K562 (cell line): Measurements from ENCODE around the gene AGAP1. TPM values are rescaled to one million over a fixed set of nuclear protein-coding genes. Genes with fewer than 3 reads are reported as not detected.

Experiments
- CREB3 ChIP-seq: fragments of 450-650 bp; conservative IDR thresholded peaks from 2 replicates; pipeline ENCODE4 v1.6.1; 2016; ENCODE audit warnings: missing genetic modification characterization, low read depth, mild to moderate bottlenecking, missing compliant biosample characterization, moderate library complexity
- HMGXB4 ChIP-seq: sonication (generic); formaldehyde crosslinking; IDR thresholded peaks from 2 replicates; pipeline ENCODE4 v1.8.1; 2023; ENCODE audit warnings: mild to moderate bottlenecking, missing genetic modification reagents
- MGA ChIP-seq: fragments of 450-650 bp; IDR thresholded peaks from 2 replicates; pipeline ENCODE4 v1.6.1; 2016; ENCODE audit warnings: mild to moderate bottlenecking, moderate library complexity
- NCOA4 ChIP-seq: fragments of 450-650 bp; IDR thresholded peaks from 2 replicates; pipeline ENCODE4 v1.6.1; 2018; ENCODE audit warnings: mild to moderate bottlenecking; ENCODE audit not compliant: partially characterized antibody
- SMARCA4 ChIP-seq: fragments of 450-650 bp; IDR thresholded peaks from 2 replicates; pipeline ENCODE4 v1.6.1; 2016
- TAF9B ChIP-seq: fragments of 450-650 bp; IDR thresholded peaks from 2 replicates; pipeline ENCODE4 v1.6.1; 2018; ENCODE audit warnings: mild to moderate bottlenecking; ENCODE audit not compliant: partially characterized antibody
- ZNF184 ChIP-seq: sonication (generic); formaldehyde crosslinking; IDR thresholded peaks from 2 replicates; pipeline ENCODE4 v1.5.0; 2020; ENCODE audit warnings: missing genetic modification reagents
- ZNF592 ChIP-seq: fragments of 450-650 bp; IDR thresholded peaks from 2 replicates; pipeline ENCODE4 v1.6.1; 2017; ENCODE audit warnings: antibody characterized with exemption, mild to moderate bottlenecking
- polyA plus RNA-seq, 8 experiments: library from polyadenylated mRNA; depleted of rRNA in 4 of 8; stranded (reverse) in 5 of 8; unstranded in 3 of 8; fragments of >200 nt; fragmentation: Nextera tagmentation in 2 of 8; fragmentation: Illumina TruSeq in 1 of 8; extraction: Ambion mirVana in 2 of 8; extraction: Trizol in 1 of 8; gene quantifications; 2 replicates each; pipeline versions ENCODE4 v1.2.1 to v1.2.3, GENCODE V29; 2011 to 2014; ENCODE audit warnings: inconsistent platforms in 1 of 8, missing spikeins in 1 of 8
- total RNA-seq, 7 experiments: library from RNA; depleted of rRNA in 6 of 7; stranded (reverse); fragments of >200 nt in 6 of 7; fragmentation: Illumina TruSeq in 2 of 7; extraction: Trizol in 2 of 7; gene quantifications; 2 replicates each; pipeline versions ENCODE4 v1.2.1 to v1.2.3, GENCODE V29; 2011 to 2021; ENCODE audit warnings: low replicate concordance in 1 of 7

AGAP1 gene
- total and polyA plus RNA-seq, 9 of the 15 experiments (the other 6 are each of a cell fraction or from before 2014, with no cell fraction given) = 1.3 to 24.0 (median 10.6) TPM

- TF ChIP-seq MGA = 0 out of 2 replicates have a peak, but pooled peaks have one; percentile 34
- 0 out of 2 replicates have a peak, but pooled peaks have one; percentile 40 for TF ChIP-seq CREB3
- TF ChIP-seq HMGXB4 (CRISPR knock-in tag) = no peak
- peak; percentile 75 for TF ChIP-seq TAF9B
- no peak for TF ChIP-seq ZNF184 (CRISPR knock-in tag)
- TF ChIP-seq NCOA4 = no peak
- peak; percentile 69 for TF ChIP-seq ZNF592
- TF ChIP-seq SMARCA4 = peak; percentile 72; the same call in 1 of the 2 replicates
Observed at GRCh38 chr2:235444101-235444597, 49.7 kb upstream of the AGAP1 start (continued).
